Measurements from ENCODE around the gene NCBP3.

NCBP3 gene

GRCh38 chr17:3894188-3894587 lies 48.1 kb upstream of the NCBP3 start:
- POLR2A ChIA-PET: interaction anchor here (0.9 to 2.6 kb wide), 5 partner anchors 9 to 249 kb away, joined by 3 to 13 read pairs (median 3); partner anchors contain the start of genes CYB5D2 and NCBP3

GRCh38 chr17:3893720-3894116 lies 47.7 kb upstream of the NCBP3 start:
- POLR2A ChIA-PET: interaction anchor here (0.9 to 2.6 kb wide), 7 partner anchors 8 to 250 kb away, joined by 3 to 13 read pairs (median 3); partner anchors contain the start of genes CYB5D2 and NCBP3

More at GRCh38 chr17:3894188-3894587, 48.1 kb upstream of the NCBP3 start:
- no peak overlapping the region for H3K27ac ChIP-seq (ENCODE audit: extremely low read depth, low read depth, low read length)
- no peaks in the 10 kb centered on the region for H3K9me3 ChIP-seq (ENCODE audit: control insufficient read depth, insufficient read depth, low read depth, low read length)
- H3K36me3 ChIP-seq (ENCODE audit: control insufficient read depth in 2 of 2, insufficient read depth in 1 of 2, low read length in 2 of 2): no peaks in the 10 kb centered on the region
- CTCF ChIA-PET: interaction anchor here (0.6 to 3.2 kb wide), 10 partner anchors 9 to 156 kb away, joined by 3 to 20 read pairs (median 4); partner anchors contain the start of gene NCBP3
- H3K4me3 ChIP-seq (ENCODE audit: low read depth, low read length): no peak overlapping the region
- peaks cover 30% of the 10 kb centered on the region for H3K4me1 ChIP-seq (ENCODE audit: control insufficient read depth, insufficient read depth, low read length)
- TF ChIP-seq SETDB1 (IDR thresholded peaks at IDR 0.05; ENCODE audit: insufficient read length, low read length) (peak; percentile 62), ZNF701 (tag by site-specific recombination; IDR thresholded peaks at IDR 0.05) (no peak)

GRCh38 chr17:3893003-3893719 lies 47.1 kb upstream of the NCBP3 start, which contains the start of gene CAMKK1:
Gene CAMKK1, minus strand, starts transcription at chr17:3893053. Its CDS starts 7,366 bp downstream, at chr17:3885687.
- Histone ChIP-seq H3K36me3 (ENCODE audit: control insufficient read depth in 2 of 2, insufficient read depth in 1 of 2, low read length in 2 of 2) (no peaks in the 10 kb centered on the region), H3K4me3 (ENCODE audit: low read depth, low read length) (peak within 1 kb of the TSS; percentile 56), H3K9me3 (ENCODE audit: control insufficient read depth, insufficient read depth, low read depth, low read length) (no peaks in the 10 kb centered on the region), H3K27ac (ENCODE audit: extremely low read depth, low read depth, low read length) (peak within 1 kb of the TSS; percentile 90), H3K4me1 (ENCODE audit: control insufficient read depth, insufficient read depth, low read length) (peaks cover 38% of the 10 kb centered on the region)
- CTCF ChIA-PET: interaction anchor here (0.6 to 3.2 kb wide), 10 partner anchors 8 to 1412 kb away, joined by 3 to 20 read pairs (median 4); partner anchors contain the start of genes NCBP3 and P2RX1
- POLR2A ChIA-PET: interaction anchor here (0.9 to 2.6 kb wide), 8 partner anchors 9 to 250 kb away, joined by 3 to 13 read pairs (median 4); partner anchors contain the start of genes CYB5D2 and NCBP3
- no peak for TF ChIP-seq BCL11B (tag by site-specific recombination; IDR thresholded peaks at IDR 0.05; ENCODE audit: low read depth)
- TF ChIP-seq ZSCAN16 (tag by site-specific recombination; IDR thresholded peaks at IDR 0.05): 0 out of 2 replicates have a peak, but pooled peaks have one; percentile 41
- TF ChIP-seq ZBTB1 (tag by site-specific recombination; IDR thresholded peaks at IDR 0.05): no peak
- no peak for TF ChIP-seq ZNF555 (tag by site-specific recombination; conservative IDR thresholded peaks at IDR 0.05)
- TF ChIP-seq KLF17 (tag by site-specific recombination; IDR thresholded peaks at IDR 0.05): peak; percentile 91
- TF ChIP-seq ZNF292 (tag by site-specific recombination; IDR thresholded peaks at IDR 0.05; ENCODE audit: borderline replicate concordance, low read depth): no peak
- peak; percentile 83 for TF ChIP-seq KLF10 (tag by site-specific recombination; IDR thresholded peaks at IDR 0.05)
- TF ChIP-seq PRDM1 (tag by site-specific recombination; IDR thresholded peaks at IDR 0.05): no peak
- TF ChIP-seq ZBTB20 (tag by site-specific recombination; IDR thresholded peaks at IDR 0.05): peak; percentile 89; the same call in 1 of the 2 replicates
- TF ChIP-seq ZBTB17 (tag by site-specific recombination; IDR thresholded peaks at IDR 0.05): peak; percentile 99
- no peak for TF ChIP-seq ZNF302 (tag by site-specific recombination; IDR thresholded peaks at IDR 0.05; ENCODE audit: low read depth)
- no peak for TF ChIP-seq ZBTB21 (tag by site-specific recombination; IDR thresholded peaks at IDR 0.05)
- no peak; the same call in 1 of the 2 replicates for TF ChIP-seq YY1 (tag by site-specific recombination; IDR thresholded peaks at IDR 0.05)
- no peak for TF ChIP-seq ZNF248 (tag by site-specific recombination; IDR thresholded peaks at IDR 0.05)
- TF ChIP-seq ZXDB (tag by site-specific recombination; IDR thresholded peaks at IDR 0.05): no peak; the same call in 1 of the 2 replicates
- no peak for TF ChIP-seq ZNF132 (tag by site-specific recombination; IDR thresholded peaks at IDR 0.05; ENCODE audit: borderline replicate concordance)
- peak; percentile 80; the same call in 1 of the 2 replicates for TF ChIP-seq ZNF423 (tag by site-specific recombination; IDR thresholded peaks at IDR 0.05)
- TF ChIP-seq ZFHX2 (tag by site-specific recombination; conservative IDR thresholded peaks at IDR 0.05): peak; percentile 92
- no peak for TF ChIP-seq ZNF571 (tag by site-specific recombination; IDR thresholded peaks at IDR 0.05)
- TF ChIP-seq ZNF521 (tag by site-specific recombination; IDR thresholded peaks at IDR 0.05): no peak
- no peak for TF ChIP-seq ZFP41 (tag by site-specific recombination; IDR thresholded peaks at IDR 0.05; ENCODE audit: borderline replicate concordance)
- no peak for TF ChIP-seq ZNF548 (tag by site-specific recombination; IDR thresholded peaks at IDR 0.05)

More at GRCh38 chr17:3893720-3894116, 47.7 kb upstream of the NCBP3 start:
- Histone ChIP-seq H3K36me3 (ENCODE audit: control insufficient read depth in 2 of 2, insufficient read depth in 1 of 2, low read length in 2 of 2) (no peaks in the 10 kb centered on the region), H3K4me1 (ENCODE audit: control insufficient read depth, insufficient read depth, low read length) (peaks cover 35% of the 10 kb centered on the region), H3K9me3 (ENCODE audit: control insufficient read depth, insufficient read depth, low read depth, low read length) (no peaks in the 10 kb centered on the region), H3K4me3 (ENCODE audit: low read depth, low read length) (peak overlapping the region; percentile 52; the same call in 1 of the 2 replicates), H3K27ac (ENCODE audit: extremely low read depth, low read depth, low read length) (peak overlapping the region; percentile 90)
- CTCF ChIA-PET: interaction anchor here (0.6 to 3.2 kb wide), 11 partner anchors 8 to 155 kb away, joined by 3 to 20 read pairs (median 3); partner anchors contain the start of gene P2RX1
- TF ChIP-seq YY2 (tag by site-specific recombination; IDR thresholded peaks at IDR 0.05) (peak; percentile 41; the same call in 1 of the 2 replicates), ZNF341 (tag by site-specific recombination; IDR thresholded peaks at IDR 0.05; ENCODE audit: low read depth) (peak; percentile 23; the same call in 1 of the 2 replicates), ZNF335 (tag by site-specific recombination; conservative IDR thresholded peaks at IDR 0.05) (0 out of 2 replicates have a peak, but pooled peaks have one; percentile 36), ZNF239 (tag by site-specific recombination; IDR thresholded peaks at IDR 0.05) (no peak), ZBTB20 (tag by site-specific recombination; IDR thresholded peaks at IDR 0.05) (0 out of 2 replicates have a peak, but pooled peaks have one; percentile 0), ZNF426 (tag by site-specific recombination; IDR thresholded peaks at IDR 0.05) (no peak), ZBTB17 (tag by site-specific recombination; IDR thresholded peaks at IDR 0.05) (peak; percentile 41), ZFP69B (tag by site-specific recombination; IDR thresholded peaks at IDR 0.05) (no peak), ZNF449 (tag by site-specific recombination; IDR thresholded peaks at IDR 0.05) (no peak), ZNF548 (tag by site-specific recombination; IDR thresholded peaks at IDR 0.05) (peak; percentile 96)

Measured in HEK293 (cell line).